Measurements from ENCODE around the gene BRWD1.

DNA sequence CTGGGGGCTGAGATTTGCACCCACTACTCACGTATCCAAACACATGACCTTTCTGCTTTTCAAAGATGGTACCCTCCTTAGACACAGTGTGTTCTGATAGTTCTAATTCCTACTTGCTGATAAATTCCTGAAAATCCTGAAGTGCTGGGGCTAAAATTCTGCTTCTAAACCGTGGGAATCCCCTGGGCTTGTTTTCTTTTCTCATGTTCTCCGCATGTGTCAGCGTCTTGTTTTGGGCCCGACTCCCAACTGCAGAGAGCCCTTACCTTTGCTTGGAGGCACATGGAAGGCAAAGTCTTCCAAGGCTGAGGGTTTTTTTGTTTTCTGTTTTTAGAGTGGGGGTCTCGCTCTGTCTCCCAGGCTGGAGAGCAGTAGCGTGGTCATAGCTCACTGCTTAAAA is 157.4 kb downstream of the BRWD1 start:
- no peak for TF ChIP-seq SUZ12 (IDR thresholded peaks at IDR 0.05; ENCODE audit: extremely low read depth, insufficient read depth, insufficient read length)
- no peak for TF ChIP-seq ZNF274 (IDR thresholded peaks at IDR 0.05; ENCODE audit: low read depth, low read length)

All from NT2/D1 (cell line).